Measurements from ENCODE around the gene PRMT7.

Gene PRMT7

GRCh38 chr16:68354816-68355215 lies 44.0 kb downstream of the PRMT7 start:
- peaks cover 21% of the 10 kb centered on the region; the same call in 1 of the 2 replicates for H4K20me1 ChIP-seq (ENCODE audit: insufficient read depth, low read length)
- H3K4me2 ChIP-seq (ENCODE audit: insufficient read depth, low read length): peak overlapping the region; percentile 78
- DNase-seq (no peak), ATAC-seq (ENCODE audit: insufficient read depth, low read depth) (no peak)
- H3K4me3 ChIP-seq (ENCODE audit: low read depth in 1 of 2, low read length in 2 of 2): peak overlapping the region; percentile 43 to 82; a peak in 3 of 4 replicates
- H3K79me2 ChIP-seq (ENCODE audit: insufficient read depth, low read length): peaks cover 79% of the 10 kb centered on the region
- H3K36me3 ChIP-seq (ENCODE audit: insufficient read depth, low read length): peaks cover 94% of the 10 kb centered on the region
- H3K27me3 ChIP-seq (ENCODE audit: insufficient read depth, low read length, poor library complexity): no peaks in the 10 kb centered on the region
- H2AFZ ChIP-seq (ENCODE audit: low read depth, low read length): no peak overlapping the region
- peak overlapping the region; percentile 100 for H3K27ac ChIP-seq (ENCODE audit: low read length)
- peaks cover 80% of the 10 kb centered on the region for H3K4me1 ChIP-seq (ENCODE audit: insufficient read depth, low read length)
- peak overlapping the region; percentile 92 for H3K9ac ChIP-seq (ENCODE audit: low read depth, low read length)
- TF ChIP-seq, protein P1, sequence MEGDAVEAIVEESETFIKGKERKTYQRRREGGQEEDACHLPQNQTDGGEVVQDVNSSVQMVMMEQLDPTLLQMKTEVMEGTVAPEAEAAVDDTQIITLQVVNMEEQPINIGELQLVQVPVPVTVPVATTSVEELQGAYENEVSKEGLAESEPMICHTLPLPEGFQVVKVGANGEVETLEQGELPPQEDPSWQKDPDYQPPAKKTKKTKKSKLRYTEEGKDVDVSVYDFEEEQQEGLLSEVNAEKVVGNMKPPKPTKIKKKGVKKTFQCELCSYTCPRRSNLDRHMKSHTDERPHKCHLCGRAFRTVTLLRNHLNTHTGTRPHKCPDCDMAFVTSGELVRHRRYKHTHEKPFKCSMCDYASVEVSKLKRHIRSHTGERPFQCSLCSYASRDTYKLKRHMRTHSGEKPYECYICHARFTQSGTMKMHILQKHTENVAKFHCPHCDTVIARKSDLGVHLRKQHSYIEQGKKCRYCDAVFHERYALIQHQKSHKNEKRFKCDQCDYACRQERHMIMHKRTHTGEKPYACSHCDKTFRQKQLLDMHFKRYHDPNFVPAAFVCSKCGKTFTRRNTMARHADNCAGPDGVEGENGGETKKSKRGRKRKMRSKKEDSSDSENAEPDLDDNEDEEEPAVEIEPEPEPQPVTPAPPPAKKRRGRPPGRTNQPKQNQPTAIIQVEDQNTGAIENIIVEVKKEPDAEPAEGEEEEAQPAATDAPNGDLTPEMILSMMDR (IDR thresholded peaks at IDR 0.05; ENCODE audit: borderline replicate concordance, extremely low read depth, low read length, poor library complexity, severe bottlenecking): no peak
- no peak for TF ChIP-seq EZH2 (IDR thresholded peaks at IDR 0.05; ENCODE audit: borderline replicate concordance, low read depth, low read length, severe bottlenecking)
- H3K9me3 ChIP-seq (ENCODE audit: insufficient read depth, low read length, severe bottlenecking): no peaks in the 10 kb centered on the region

DNA sequence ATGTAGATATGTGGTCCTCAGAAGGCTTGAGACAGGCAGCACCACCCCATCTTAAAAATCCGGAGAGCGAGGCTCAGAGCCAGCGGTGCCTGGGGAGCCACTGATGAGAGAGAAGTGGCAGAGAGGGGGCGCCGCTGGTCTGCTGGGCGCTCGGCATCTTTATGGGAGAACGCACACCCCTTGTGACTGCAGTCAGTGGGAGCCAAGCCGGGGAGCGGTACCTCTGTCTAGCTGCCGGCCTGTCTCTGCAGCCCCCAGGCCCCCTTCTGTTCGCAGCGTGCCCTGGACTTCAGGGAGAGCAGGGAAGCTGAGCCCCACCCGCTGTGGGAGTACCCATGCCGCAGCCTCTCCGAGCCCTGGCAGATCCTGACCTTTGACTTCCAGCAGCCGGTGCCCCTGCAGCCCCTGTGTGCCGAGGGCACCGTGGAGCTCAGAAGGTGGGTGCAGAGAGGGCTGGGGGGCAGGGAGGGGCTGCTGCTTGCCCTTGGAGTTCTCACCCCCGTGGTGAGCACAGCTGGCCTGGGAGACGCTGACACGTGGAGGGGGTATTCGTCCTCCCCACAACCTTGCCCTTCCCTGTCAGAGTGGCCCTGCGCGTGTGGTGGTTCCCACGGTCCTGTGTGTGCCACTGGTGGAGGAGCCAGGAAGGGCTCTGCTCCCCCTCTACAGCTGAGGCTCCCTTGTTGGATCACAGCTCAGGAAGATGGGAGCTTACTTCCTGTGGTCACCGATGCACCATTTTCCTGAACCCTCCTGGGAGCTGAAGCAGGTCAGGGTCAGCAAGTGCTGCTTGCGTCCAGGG lies 44.8 kb downstream of the PRMT7 start:
- H3K4me3 ChIP-seq (ENCODE audit: low read depth in 1 of 2, low read length in 2 of 2): peak overlapping the region; percentile 43 to 82
- peaks cover 94% of the 10 kb centered on the region for H3K36me3 ChIP-seq (ENCODE audit: insufficient read depth, low read length)
- peaks cover 70% of the 10 kb centered on the region for H3K79me2 ChIP-seq (ENCODE audit: insufficient read depth, low read length)
- H3K27ac ChIP-seq (ENCODE audit: low read length): peak overlapping the region; percentile 100
- TF ChIP-seq, protein P1 (IDR thresholded peaks at IDR 0.05; ENCODE audit: borderline replicate concordance, extremely low read depth, low read length, poor library complexity, severe bottlenecking): peak; percentile 84
- TF ChIP-seq EZH2 (IDR thresholded peaks at IDR 0.05; ENCODE audit: borderline replicate concordance, low read depth, low read length, severe bottlenecking): no peak
- H3K27me3 ChIP-seq (ENCODE audit: insufficient read depth, low read length, poor library complexity): no peaks in the 10 kb centered on the region
- H2AFZ ChIP-seq (ENCODE audit: low read depth, low read length): peak overlapping the region; percentile 6; the same call in 1 of the 2 replicates
- DNase-seq (peak; percentile 90), ATAC-seq (ENCODE audit: insufficient read depth, low read depth) (peak; percentile 36)
- peaks cover 80% of the 10 kb centered on the region for H3K4me1 ChIP-seq (ENCODE audit: insufficient read depth, low read length)
- peak overlapping the region; percentile 92 for H3K9ac ChIP-seq (ENCODE audit: low read depth, low read length)
- H3K9me3 ChIP-seq (ENCODE audit: insufficient read depth, low read length, severe bottlenecking): no peaks in the 10 kb centered on the region
- H4K20me1 ChIP-seq (ENCODE audit: insufficient read depth, low read length): peaks cover 27% of the 10 kb centered on the region
- H3K4me2 ChIP-seq (ENCODE audit: insufficient read depth, low read length): peak overlapping the region; percentile 78

- Histone ChIP-seq H3K9ac (ENCODE audit: low read depth, low read length) (peak overlapping the region; percentile 92), H3K79me2 (ENCODE audit: insufficient read depth, low read length) (peaks cover 63% of the 10 kb centered on the region), H3K4me3 (ENCODE audit: low read depth in 1 of 2, low read length in 2 of 2) (peak overlapping the region; percentile 43 to 82), H4K20me1 (ENCODE audit: insufficient read depth, low read length) (peaks cover 34% of the 10 kb centered on the region), H3K4me2 (ENCODE audit: insufficient read depth, low read length) (peak overlapping the region; percentile 78), H3K27ac (ENCODE audit: low read length) (peak overlapping the region; percentile 100), H3K36me3 (ENCODE audit: insufficient read depth, low read length) (peaks cover 94% of the 10 kb centered on the region), H3K27me3 (ENCODE audit: insufficient read depth, low read length, poor library complexity) (no peaks in the 10 kb centered on the region), H3K9me3 (ENCODE audit: insufficient read depth, low read length, severe bottlenecking) (no peaks in the 10 kb centered on the region), H2AFZ (ENCODE audit: low read depth, low read length) (no peak overlapping the region), H3K4me1 (ENCODE audit: insufficient read depth, low read length) (peaks cover 81% of the 10 kb centered on the region)
- ATAC-seq (ENCODE audit: insufficient read depth, low read depth) (peak; percentile 71), DNase-seq (peak; percentile 97)
- TF ChIP-seq, protein P1 (IDR thresholded peaks at IDR 0.05; ENCODE audit: borderline replicate concordance, extremely low read depth, low read length, poor library complexity, severe bottlenecking): no peak
- no peak for TF ChIP-seq EZH2 (IDR thresholded peaks at IDR 0.05; ENCODE audit: borderline replicate concordance, low read depth, low read length, severe bottlenecking)
These were observed 45.6 kb downstream of the PRMT7 start for GRCh38 chr16:68356249-68356918.

Data from DND-41 (cell line).